SK-N-SH treated with all-trans-retinoic acid at 6 μM for 48 hours (cell line): Measurements from ENCODE around the gene SEZ6L2.

Experiments used
- ATAC-seq: fragments of 200-7000 bp; cut with Tn5 transposase; 3 replicates; pipeline ENCODE4 v1.9.1; 2020; ENCODE audit warnings: mild to moderate bottlenecking, moderate library complexity
- ARNTL ChIP-seq: fragments of 450-650 bp; formaldehyde crosslinking; IDR thresholded peaks from 2 replicates; pipeline ENCODE4 v1.5.0; 2020; ENCODE audit warnings: low read depth, mild to moderate bottlenecking, moderate library complexity, borderline replicate concordance
- BACH2 ChIP-seq: fragments of 250-450 bp; sonication (Bioruptor Pico); IDR thresholded peaks from 2 replicates; pipeline ENCODE4 v1.9.0; 2021; ENCODE audit warnings: mild to moderate bottlenecking, borderline replicate concordance
- CREB5 ChIP-seq: fragments of 250-450 bp; sonication (Bioruptor Pico); IDR thresholded peaks from 2 replicates; pipeline ENCODE4 v1.5.1; 2020; ENCODE audit warnings: low read depth, mild to moderate bottlenecking, moderate library complexity
- CSDC2 ChIP-seq: fragments of 250-450 bp; sonication (Bioruptor Pico); IDR thresholded peaks from 2 replicates; pipeline ENCODE4 v1.5.0; 2020; ENCODE audit warnings: mild to moderate bottlenecking, moderate library complexity
- CSRNP3 ChIP-seq: fragments of 250-450 bp; sonication (Bioruptor Pico); IDR thresholded peaks from 2 replicates; pipeline ENCODE4 v1.5.1; 2021; ENCODE audit warnings: mild to moderate bottlenecking, moderate library complexity
- ESRRG ChIP-seq: fragments of 250-450 bp; sonication (Bioruptor Pico); IDR thresholded peaks from 2 replicates; pipeline ENCODE4 v1.6.1; 2021; ENCODE audit warnings: mild to moderate bottlenecking
- GLIS3 ChIP-seq: fragments of 250-450 bp; sonication (Bioruptor Pico); IDR thresholded peaks from 2 replicates; pipeline ENCODE4 v1.5.0; 2020; ENCODE audit warnings: mild to moderate bottlenecking, moderate library complexity
- ISL1 ChIP-seq: fragments of 250-450 bp; sonication (Bioruptor Pico); IDR thresholded peaks from 2 replicates; pipeline ENCODE4 v2.1.2; 2022; ENCODE audit warnings: mild to moderate bottlenecking, moderate library complexity
- OSR1 ChIP-seq: fragments of 250-450 bp; sonication (Bioruptor Pico); IDR thresholded peaks from 2 replicates; pipeline ENCODE4 v1.8.0; 2022; ENCODE audit warnings: moderate library complexity, mild to moderate bottlenecking, inconsistent platforms
- PATZ1 ChIP-seq: fragments of 250-450 bp; sonication (Bioruptor Pico); IDR thresholded peaks from 2 replicates; pipeline ENCODE4 v1.8.0; 2020; ENCODE audit warnings: mild to moderate bottlenecking, moderate library complexity, borderline replicate concordance
- POU6F1 ChIP-seq: fragments of 250-450 bp; sonication (Bioruptor Pico); IDR thresholded peaks from 2 replicates; pipeline ENCODE4 v1.8.0; 2021; ENCODE audit warnings: low read depth, mild to moderate bottlenecking, moderate library complexity, borderline replicate concordance
- PPARA ChIP-seq: fragments of 250-450 bp; sonication (Bioruptor Pico); IDR thresholded peaks from 2 replicates; pipeline ENCODE4 v1.5.0; 2020; ENCODE audit warnings: mild to moderate bottlenecking, borderline replicate concordance
- RARB ChIP-seq: fragments of 250-450 bp; sonication (Bioruptor Pico); IDR thresholded peaks from 2 replicates; pipeline ENCODE4 v1.8.0; 2021; ENCODE audit warnings: mild to moderate bottlenecking, moderate library complexity
- SNAI2 ChIP-seq: fragments of 250-450 bp; sonication (Bioruptor Pico); IDR thresholded peaks from 2 replicates; pipeline ENCODE4 v1.5.0; 2020; ENCODE audit warnings: mild to moderate bottlenecking, moderate library complexity
- TCF4 ChIP-seq: fragments of 250-450 bp; sonication (Bioruptor Pico); IDR thresholded peaks from 2 replicates; pipeline ENCODE4 v1.8.0; 2021; ENCODE audit warnings: mild to moderate bottlenecking, moderate library complexity, borderline replicate concordance
- TOX ChIP-seq: fragments of 250-450 bp; sonication (Bioruptor Pico); IDR thresholded peaks from 2 replicates; pipeline ENCODE4 v1.8.0; 2021; ENCODE audit warnings: mild to moderate bottlenecking, moderate library complexity, borderline replicate concordance
- TSHZ2 ChIP-seq: fragments of 250-450 bp; sonication (Bioruptor Pico); IDR thresholded peaks from 2 replicates; pipeline ENCODE4 v1.5.0; 2020; ENCODE audit warnings: mild to moderate bottlenecking, moderate library complexity
- ZC3H10 ChIP-seq: fragments of 250-450 bp; sonication (Bioruptor Pico); IDR thresholded peaks from 2 replicates; pipeline ENCODE4 v1.5.1; 2021; ENCODE audit warnings: mild to moderate bottlenecking, moderate library complexity
- ZFP3 ChIP-seq: fragments of 250-450 bp; sonication (Bioruptor Pico); IDR thresholded peaks from 2 replicates; pipeline ENCODE4 v1.5.0; 2020; ENCODE audit warnings: mild to moderate bottlenecking, moderate library complexity
- ZNF565 ChIP-seq: fragments of 450-650 bp; formaldehyde crosslinking; conservative IDR thresholded peaks from 2 replicates; pipeline ENCODE4 v1.5.0; 2020; ENCODE audit warnings: low read depth, mild to moderate bottlenecking, moderate library complexity
- ZNF70 ChIP-seq: fragments of 450-650 bp; formaldehyde crosslinking; IDR thresholded peaks from 2 replicates; pipeline ENCODE4 v1.5.0; 2020; ENCODE audit warnings: mild to moderate bottlenecking, moderate library complexity
- ZNF8 ChIP-seq: fragments of 450-650 bp; formaldehyde crosslinking; IDR thresholded peaks from 2 replicates; pipeline ENCODE4 v1.5.0; 2020; ENCODE audit warnings: mild to moderate bottlenecking, moderate library complexity

Gene SEZ6L2

GRCh38 chr16:29915590-29916247 lies 16.4 kb upstream of the SEZ6L2 start:
- TF ChIP-seq TSHZ2 = no peak
- no peak for TF ChIP-seq PATZ1 (CRISPR knock-in tag)
- no peak for TF ChIP-seq ZFP3 (CRISPR knock-in tag)
- no peak for TF ChIP-seq GLIS3 (CRISPR knock-in tag)
- TF ChIP-seq PPARA (CRISPR knock-in tag) = no peak
- no peak for TF ChIP-seq OSR1
- TF ChIP-seq RARB (CRISPR knock-in tag) = no peak
- TF ChIP-seq CREB5 (CRISPR knock-in tag) = no peak
- no peak for TF ChIP-seq ARNTL (CRISPR knock-in tag)
- TF ChIP-seq BACH2 (CRISPR knock-in tag) = no peak
- no peak for TF ChIP-seq ZNF70
- TF ChIP-seq ISL1 (CRISPR knock-in tag) = no peak
- TF ChIP-seq ZNF565 = no peak
- no peak for TF ChIP-seq ZC3H10 (CRISPR knock-in tag)
- no peak for ATAC-seq

- TF ChIP-seq SNAI2 (CRISPR knock-in tag) (no peak), CSDC2 (CRISPR knock-in tag) (no peak), POU6F1 (CRISPR knock-in tag) (no peak), ESRRG (CRISPR knock-in tag) (no peak), GLIS3 (CRISPR knock-in tag) (no peak), OSR1 (no peak)
- no peak for ATAC-seq
Observed at GRCh38 chr16:29913514-29913913, 14.2 kb upstream of the SEZ6L2 start.

- ATAC-seq = no peak
- TF ChIP-seq ESRRG (CRISPR knock-in tag) (no peak), ZC3H10 (CRISPR knock-in tag) (no peak), GLIS3 (CRISPR knock-in tag) (no peak), ZNF70 (no peak), ISL1 (CRISPR knock-in tag) (no peak), CREB5 (CRISPR knock-in tag) (no peak), BACH2 (CRISPR knock-in tag) (no peak), TCF4 (CRISPR knock-in tag) (no peak), CSDC2 (CRISPR knock-in tag) (no peak), ZNF8 (no peak), POU6F1 (CRISPR knock-in tag) (no peak), ARNTL (CRISPR knock-in tag) (no peak), CSRNP3 (CRISPR knock-in tag) (no peak), TOX (CRISPR knock-in tag) (no peak), OSR1 (no peak), PPARA (CRISPR knock-in tag) (no peak), PATZ1 (CRISPR knock-in tag) (no peak)
Observed at GRCh38 chr16:29912087-29912486, 12.7 kb upstream of the SEZ6L2 start.
